HTR-8/SVneo (cell line): ENCODE measurements around the gene SBNO2.

Source experiments
- DNase-seq: peaks from one replicate; pipeline ENCODE4 v3.0.0; 2011; ENCODE audit warnings: low spot score, mixed read lengths; ENCODE audit not compliant: insufficient read length
- FAIRE-seq: peaks from 2 replicates; lab custom pipeline; 2011; peaks lifted over from hg19 to GRCh38; lab: Jason Lieb, UNC

Gene SBNO2

DNA sequence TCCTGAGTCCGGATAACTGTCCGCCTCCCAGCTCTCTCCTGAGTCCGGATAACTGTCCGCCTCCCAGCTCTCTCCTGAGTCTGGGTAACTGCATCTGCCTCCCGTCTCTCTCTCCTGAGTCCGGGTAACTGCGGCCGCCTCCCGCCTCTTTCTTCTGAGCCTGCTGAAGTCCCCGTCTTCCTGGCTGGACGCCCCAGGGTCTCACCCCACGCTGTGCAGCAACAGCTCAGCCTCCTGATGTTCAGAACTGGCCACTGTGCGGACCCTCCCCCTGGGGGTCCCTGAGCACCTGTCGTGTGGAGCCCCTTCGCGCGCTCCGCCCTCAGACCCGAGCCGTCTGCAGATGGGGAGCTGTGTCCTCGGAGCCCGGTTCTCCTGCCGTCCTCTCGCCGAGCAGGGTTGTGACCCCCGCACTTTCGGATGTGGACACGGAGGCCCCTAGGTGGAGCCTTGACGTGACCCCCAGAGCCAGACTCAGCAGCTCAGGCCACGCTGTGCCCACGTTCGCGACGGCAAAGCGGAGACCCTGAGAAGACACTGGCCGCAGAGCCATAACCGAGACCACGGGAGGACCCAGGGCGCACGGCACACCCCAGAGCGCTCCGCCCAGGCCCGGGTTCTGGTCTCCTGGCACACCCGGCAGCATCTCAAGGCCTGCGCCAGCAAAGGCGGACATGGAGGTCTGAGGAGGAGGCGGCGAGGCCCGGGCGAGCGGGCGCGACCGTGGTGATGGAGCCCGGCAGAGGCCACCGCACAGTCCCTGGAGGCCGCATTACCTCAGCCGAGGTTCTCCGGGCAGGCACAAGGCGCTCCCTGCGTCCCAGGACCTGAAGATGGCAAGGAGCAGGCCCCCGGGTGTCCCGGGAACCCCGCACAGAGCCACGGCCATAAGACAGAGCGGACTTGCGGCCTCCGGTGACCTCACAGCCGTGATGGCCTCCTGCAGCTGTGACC lies 15.9 kb downstream of the SBNO2 start:
- FAIRE-seq (no peak), DNase-seq (no peak)

DNA sequence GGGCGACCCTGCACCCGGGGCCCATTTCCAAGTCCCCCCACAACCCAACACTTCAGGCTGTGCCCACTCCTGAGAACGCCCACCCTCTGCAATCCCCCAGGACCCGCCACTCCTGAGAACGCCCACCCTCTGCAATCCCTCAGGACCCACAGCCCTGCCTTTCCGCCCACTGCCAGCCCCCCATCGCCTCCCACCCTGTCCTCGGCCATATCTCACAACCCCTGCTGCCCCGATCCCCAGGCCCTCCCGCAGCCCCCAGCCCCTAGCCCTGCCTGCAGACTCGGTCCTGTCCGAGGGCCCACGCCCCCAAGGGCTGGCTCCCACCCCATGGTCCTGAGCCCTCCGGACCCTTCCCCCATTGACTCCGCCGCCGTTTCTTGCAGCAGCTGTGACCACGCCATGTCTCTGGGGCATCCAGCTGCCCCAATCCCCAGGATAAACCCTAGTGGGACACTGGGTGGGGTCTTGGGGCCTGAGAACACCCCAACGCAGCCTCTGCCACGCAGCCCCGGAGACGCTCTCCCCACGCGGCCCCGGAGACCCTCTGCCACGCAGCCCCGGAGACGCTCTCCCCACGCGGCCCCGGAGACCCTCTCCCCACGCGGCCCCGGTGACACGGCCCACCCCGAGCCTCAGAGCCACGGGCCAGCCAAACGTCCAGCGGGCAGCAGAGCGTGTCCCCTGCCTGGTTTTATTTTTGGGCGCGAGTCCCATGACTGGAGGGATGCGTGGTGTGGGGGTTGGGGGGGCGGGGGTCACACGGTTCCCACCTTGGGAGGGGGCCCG lies 17.0 kb downstream of the SBNO2 start:
- no peak for FAIRE-seq
- no peak for DNase-seq

DNA sequence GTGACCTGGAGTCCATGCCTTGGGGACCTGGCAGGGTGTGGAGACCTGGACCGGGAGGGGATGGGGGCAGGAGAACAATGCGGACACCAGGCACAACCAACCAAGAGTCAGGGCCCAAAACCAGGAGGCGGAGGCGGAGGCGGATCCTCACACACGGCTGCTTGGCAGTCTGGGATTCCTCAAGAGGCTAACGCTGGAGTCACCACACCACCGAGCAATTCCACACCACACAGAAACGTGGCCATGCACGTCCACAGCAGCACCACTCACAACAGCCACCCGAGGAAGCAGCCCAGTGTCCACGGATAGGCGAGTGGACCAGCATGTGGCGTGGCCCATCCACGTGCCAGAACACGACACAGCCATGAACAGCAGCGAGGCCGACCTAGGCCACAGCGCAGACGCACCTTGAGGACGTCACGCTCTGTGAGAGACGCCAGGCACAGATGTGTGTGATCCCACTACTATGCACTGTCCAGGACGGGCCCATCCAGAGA lies 17.7 kb downstream of the SBNO2 start:
- no peak for DNase-seq
- FAIRE-seq, result no peak

DNA sequence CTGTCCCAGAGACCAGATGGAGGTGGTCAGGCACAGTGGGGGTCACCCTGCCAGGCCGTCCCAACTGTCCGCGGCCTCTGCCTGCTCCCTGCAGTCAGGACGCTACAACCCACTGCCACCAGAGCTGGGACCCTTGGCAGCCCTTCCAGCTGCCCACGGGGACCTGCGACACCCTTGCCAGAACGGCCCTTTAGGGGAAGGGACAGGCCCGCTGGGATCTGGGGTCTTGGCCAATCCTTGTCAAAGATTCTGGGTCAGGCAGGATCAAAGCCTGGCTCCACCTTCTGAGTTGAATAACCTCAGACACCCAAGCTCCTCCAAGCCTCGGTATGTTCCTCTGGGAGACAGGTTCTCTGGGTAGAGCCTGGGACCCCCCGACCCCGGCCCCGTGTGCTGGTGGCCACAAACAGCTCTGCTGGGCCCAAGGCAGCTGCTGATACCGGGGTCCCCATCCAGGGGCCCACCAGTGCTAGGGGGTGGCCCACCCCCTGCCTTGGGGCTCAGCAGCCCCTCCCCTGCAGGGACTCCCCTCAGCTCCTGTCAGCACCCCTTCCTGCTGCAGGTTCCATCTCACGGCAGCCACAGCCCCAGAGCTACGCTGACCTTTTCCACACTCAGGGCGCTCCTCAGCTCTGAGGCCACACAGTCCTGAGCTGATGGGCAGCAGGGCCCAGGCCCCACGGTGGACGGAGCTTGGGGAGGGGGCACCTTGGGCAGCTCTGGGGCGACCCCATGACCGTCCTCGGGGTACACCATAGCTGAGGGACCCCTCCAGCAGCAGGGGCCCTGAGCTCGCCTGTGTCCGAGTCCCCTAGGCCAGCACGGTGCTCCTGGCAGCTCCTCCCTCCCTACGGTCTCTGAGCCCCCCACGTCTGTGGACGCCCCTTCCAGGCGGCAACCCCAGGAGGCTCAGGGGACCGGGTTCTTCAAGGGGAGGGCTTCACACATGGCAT lies 18.4 kb downstream of the SBNO2 start:
- FAIRE-seq (no peak), DNase-seq (no peak)

DNA sequence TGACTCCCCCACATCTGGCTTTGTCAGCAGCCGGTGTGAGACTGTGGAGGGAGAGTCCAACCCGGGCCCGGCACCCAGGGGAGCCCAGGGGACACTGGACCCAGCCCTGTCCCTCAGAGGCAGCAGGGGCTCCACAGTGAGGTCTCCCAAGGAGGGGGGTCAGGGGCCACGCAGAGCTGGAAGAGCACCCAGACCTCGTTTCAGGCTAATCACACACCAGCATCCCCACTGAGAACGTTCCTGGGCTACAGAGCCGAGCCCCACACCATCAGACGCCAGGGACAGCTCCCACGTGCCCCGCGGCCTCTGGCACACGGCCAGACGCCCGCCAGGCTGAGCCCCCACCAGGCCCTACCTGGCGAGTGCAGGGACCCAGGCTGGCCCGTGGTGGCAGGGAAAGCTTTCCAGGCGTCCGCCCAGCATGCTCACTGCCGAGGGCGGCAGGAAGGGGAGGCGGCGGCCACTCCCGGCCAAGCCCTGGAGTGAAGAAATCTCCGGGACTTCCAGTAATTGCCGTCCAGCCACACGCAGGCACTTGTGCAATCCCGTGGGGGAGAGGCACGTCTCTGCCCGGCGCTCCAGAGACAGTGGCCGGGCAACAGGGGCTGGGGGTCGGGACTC lies 19.2 kb downstream of the SBNO2 start:
- peak; percentile 77 for DNase-seq
- no peak for FAIRE-seq

DNA sequence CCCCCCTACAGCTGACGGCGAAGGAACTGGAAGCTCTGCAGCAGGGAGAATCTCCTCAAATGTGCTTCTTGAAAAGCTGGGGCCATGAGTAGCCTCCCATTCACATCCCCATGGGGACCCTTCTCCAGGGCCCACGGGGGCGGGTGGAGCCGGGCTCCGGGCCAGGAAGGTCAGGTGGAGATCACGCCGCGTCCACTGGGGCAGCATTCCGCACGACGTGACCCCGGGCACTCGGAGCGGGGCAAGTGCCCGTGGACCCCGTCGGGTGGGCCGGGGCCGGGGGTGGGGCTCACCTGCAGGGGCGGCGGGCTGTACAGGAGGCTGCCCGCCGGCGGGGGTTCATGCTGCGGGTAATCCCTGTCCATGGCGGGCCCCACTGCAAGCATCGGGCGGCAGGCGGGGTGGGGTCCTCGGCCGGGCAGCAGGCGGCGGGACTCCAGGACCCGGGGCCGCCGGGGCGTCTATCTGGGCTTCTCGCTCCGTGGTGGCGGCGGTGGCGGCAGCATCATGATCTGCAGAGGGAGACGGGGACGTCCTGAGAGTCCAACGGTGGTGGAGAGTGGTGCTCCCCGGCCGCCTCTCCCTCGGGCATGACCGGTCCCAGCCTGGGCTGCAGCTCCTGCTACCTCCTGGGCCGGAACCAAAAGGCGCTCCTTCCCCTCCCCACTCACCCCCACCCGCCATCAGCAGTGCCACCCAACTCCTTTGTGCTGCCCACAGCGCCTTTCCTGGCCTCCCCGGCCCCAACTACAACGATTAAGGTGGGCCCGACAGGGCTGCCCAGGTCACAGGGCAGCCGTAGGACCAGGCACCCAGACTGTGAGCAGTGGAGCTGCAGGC lies 20.0 kb downstream of the SBNO2 start:
- DNase-seq (no peak), FAIRE-seq (no peak)

DNA sequence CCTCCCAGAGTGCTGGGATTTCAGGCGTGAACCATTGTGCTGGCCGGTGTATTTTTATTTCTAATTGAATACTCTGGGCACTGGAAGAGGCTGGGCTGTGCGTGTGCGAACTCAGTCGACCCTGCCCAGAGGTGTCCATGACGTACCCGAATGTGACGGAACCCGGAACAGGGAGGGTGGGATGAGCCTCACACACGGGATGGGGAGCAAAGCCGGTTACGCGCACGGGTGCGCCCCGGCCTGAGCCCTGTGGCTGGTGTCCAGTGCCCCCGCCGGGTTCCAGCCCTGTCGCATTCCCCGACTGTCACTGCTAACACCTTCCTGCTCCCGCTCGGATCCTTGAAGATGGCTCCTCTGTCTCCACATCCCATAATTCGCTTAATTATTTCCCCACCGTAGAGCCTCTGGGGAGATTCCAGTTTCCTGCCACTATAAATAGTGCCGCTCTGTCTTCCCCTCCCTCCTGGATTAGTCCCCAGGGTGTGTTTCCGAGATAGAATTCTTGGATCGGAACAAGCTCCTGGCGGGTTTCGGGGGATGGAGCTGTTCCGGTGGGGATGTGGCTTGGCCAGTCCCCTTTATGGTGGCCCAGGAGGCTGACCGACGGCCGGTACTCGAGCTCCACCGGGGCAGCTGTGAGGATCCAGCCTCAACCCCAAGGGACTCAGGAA lies 22.0 kb downstream of the SBNO2 start:
- DNase-seq (no peak), FAIRE-seq (no peak)

DNA sequence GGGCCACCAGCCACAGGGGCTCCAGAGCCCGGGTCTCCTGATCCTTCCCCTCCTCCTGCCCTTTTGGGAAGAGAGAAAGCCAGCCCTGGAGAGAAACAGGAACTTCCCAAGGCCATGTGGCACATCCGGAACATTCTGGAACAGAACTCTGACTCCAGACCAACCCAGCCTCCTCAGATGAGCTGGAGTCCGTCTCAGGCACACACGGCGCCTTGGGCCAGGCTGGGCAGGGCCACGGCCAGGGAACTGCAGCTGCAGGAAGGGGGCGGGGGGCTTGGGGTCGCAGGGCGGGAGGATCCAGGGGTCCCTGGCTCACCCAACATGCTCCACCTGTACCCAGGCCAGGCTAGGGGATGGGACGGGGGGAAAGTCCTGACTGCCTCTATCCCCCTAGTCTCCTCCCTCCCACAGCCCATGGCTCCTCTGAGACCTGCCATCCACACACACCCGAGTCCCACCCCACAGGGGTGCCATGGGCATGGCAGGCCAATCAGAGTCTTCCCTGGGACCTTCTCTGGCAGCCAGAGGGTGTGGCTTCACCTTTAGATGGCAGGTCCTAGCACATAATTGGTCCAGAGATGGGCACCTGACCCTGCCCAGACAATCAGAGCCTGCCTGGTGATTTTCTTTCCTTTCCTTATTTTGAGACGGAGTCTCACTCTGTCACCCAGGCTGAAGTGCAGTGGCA lies 22.9 kb downstream of the SBNO2 start:
- FAIRE-seq (no peak), DNase-seq (no peak)

DNA sequence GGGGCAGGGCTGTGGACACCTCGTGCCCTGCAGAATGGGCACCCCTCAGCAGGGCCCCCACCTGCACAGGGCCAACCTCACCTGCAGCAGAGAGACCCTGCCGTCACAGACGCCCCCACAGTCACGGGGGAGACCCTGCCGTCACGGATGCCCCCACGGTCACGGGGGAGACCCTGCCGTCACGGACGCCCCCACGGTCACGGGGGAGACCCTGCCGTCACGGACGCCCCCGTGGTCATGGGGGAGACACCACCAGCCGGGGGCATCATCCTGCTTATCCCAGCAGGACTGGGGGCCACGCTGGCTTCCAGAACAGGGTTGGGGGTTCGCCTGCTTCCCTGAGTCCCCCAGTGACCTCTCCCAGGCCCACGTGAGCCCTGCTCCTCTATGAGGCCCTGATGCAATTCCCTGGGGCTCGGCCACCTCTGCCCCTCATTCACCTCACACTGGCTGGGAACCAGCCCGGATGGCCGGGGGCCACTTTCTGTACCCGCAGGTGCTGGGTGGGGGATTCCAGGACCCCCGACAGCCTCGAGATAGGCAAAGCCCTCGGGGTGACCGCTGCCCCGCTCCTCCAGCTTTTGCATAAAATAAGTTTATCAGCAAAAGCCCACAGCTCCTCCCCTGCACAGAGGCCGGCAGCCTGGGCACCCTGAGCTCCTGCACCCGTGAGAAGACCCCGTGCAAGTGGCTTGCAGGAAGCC lies 23.6 kb downstream of the SBNO2 start:
- FAIRE-seq (no peak), DNase-seq (no peak)

DNA sequence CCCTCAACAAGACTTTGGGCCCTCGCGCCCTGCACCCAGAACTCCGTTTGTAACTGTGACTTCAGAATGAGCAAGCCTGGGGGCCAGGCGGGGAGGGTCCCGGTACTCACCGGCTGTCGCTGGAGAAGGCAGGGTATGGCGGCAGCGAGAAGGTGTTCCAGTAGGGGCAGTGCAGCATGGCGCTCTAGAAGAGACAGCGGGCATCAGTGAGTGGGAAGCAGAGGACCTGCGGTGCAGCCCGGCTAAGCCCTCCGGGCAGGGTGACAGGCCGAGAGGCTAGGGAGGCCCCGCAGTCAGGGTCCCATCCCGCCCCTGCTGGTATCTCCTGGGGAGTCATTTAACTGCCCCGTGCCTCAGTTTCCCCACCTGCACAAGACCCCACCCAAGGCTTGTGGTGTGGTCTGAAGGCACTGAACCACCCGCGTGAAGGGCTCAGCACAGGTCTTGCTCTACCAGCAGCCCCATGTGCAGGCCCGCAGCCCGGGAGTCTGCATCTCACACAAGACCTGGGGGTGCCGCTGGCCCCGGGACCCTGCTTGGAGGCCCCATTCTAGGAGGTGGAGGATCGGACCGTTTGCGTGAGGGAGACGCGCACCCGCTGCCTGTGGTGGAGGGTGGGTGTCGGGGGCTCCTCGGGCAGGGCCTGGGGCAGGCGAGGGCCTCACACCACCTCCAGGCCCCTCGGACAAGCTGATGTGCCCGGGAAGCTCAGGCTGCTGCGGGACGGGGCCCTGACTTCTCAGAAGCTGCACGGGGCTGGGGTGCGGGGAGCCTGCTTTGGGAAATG lies 24.6 kb downstream of the SBNO2 start:
- DNase-seq (no peak), FAIRE-seq (no peak)

DNA sequence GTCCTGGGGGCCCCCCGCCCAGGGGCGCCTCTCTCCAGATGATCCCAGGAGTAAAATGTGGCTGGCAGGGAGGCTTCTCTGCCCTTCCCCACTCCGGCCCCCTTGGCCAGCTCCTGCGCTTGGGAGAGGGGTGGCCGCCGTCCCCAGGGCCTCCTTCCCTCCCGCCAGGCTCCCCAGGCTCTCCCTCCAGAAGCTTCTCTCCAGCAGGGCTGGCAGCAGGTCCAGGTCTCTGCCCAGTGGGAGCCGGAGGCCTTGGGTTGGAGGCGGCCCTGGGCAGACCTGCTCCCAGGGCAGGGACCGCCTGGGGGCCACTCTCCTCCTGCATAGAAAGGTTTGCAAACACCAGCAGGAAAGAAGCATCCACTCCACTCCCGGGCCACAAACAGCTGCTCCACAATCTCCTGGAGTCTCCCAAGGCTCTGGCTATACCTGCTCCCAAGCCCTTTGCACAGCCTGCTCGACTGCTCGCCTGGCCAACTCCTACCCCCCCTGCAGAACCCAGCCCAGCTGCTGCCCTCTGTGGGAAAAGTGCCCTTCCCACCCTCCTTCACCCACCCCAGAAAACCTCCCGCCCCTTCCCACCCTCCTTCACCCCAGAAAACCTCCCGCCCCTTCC lies 26.0 kb downstream of the SBNO2 start:
- no peak for FAIRE-seq
- no peak for DNase-seq

DNA sequence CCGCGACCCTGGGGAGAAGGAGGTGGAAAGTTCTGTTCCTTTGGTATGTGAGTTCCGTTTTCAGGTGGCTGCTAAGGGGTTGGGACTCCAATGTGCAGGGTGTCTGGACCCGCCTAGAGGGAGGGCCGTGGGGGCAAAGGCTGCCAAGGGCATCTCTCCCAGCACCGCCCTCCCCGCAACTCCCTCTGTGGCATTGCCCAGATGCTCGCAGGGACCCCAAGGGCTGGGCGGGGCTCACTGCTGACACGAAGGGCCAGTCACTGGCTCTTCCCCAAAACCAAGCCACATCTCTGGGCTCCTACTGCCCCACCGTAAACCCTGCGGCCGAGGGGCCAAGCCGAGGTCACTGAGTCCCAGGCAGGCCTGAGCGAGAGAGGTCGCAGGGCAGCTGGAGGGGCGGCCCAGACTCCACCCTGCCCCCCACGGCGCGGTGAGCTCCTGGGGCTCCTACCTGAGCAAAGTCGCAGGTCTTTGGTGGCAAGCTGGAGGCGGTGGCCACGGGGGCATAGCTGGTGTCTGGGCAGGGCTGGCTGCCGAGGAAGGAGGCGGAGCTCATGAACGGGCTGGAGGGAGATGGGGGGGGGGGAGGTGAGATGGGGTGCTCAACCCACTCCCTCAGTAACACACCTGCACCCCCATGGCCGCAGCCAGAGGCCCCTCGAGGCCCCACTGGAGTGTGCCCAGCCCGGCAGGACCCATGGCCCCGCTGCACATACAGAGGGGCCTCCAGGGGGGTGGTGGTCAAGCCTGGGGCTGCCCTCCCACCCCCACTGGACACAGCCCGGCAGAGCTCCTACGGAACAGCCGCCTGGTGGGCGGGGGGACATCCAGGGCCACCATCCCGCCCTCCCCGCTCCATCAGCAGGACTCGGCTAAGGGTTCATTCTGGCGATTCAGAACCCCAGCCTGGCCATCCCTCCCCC lies 26.9 kb downstream of the SBNO2 start:
- no peak for DNase-seq
- no peak for FAIRE-seq

DNA sequence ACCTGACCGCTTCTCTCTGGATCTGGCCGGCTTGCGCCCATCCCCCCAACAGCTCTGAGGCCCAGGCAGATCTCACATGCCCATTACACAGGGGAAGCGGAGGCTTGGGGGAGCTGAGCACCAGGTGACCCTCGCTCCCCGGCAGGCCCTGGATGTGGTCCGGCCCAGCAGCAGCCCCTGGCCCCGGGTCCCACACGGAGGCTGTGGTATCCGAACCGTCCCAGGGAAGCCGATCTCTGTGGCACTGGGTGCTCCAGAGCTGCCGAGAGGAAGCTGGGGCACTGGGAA lies 27.7 kb downstream of the SBNO2 start:
- DNase-seq, result no peak
- no peak for FAIRE-seq

DNA sequence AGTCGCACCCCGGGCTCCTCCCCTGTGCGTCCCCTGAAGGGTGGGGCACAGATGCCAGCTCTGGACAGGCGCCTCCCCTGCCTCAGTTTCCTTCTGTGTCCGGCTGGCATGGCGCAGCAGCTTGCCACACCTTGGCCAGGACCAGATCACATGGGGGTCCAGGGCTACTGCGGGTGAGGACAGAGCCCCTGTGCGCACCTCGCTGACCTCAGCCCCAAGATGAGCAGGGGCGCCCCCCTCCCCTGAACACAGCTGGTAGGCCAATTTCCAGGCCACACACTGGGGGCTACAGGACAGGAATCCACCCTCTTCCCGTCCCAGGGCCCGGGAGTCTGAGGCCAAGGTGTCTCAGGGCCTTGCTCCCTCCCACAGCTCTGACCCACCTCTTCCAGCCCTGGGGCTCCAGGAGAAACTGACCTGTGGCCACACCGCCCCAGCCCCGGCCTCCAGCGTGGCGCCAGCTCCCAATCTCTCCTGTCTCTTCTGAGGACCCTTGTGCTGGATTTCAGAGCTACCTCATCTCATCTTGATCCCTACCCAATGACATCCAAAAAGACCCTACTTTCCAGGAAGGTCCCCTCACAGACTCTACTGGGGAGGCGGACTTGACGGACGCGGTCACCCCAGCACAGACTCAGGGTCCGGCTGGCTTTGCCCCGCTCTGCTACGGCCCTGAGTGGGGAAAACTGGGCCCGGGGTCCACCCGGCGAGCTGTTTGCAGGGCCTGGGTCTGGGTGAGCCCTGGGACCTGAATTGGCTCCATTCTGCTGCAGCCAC lies 28.2 kb downstream of the SBNO2 start:
- FAIRE-seq, result no peak
- DNase-seq, result no peak
